HepG2 (cell line): ENCODE results near the gene KIFC1. TPM values are rescaled to one million over a fixed set of nuclear protein-coding genes. Genes with fewer than 3 reads are reported as not detected.

Source experiments
- DBP ChIP-seq: sonication (generic); formaldehyde crosslinking; IDR thresholded peaks from 2 replicates; pipeline ENCODE4 v1.4.0; 2020; ENCODE audit warnings: missing genetic modification reagents; ENCODE audit errors: not compliant biosample characterization
- EEA1 ChIP-seq: sonication (generic); formaldehyde crosslinking; IDR thresholded peaks from 2 replicates; pipeline ENCODE4 v1.5.1; 2020; ENCODE audit warnings: mild to moderate bottlenecking, missing genetic modification reagents, borderline replicate concordance
- EHMT2 ChIP-seq: fragments of 200-600 bp; sonication (generic); IDR thresholded peaks from 2 replicates; pipeline ENCODE4 v1.7.0; 2017; ENCODE audit warnings: antibody characterized with exemption, low read depth, low read length, borderline replicate concordance
- FIP1L1 ChIP-seq: fragments of 200-400 bp; formaldehyde crosslinking; IDR thresholded peaks from 2 replicates; pipeline ENCODE4 v1.6.1; 2018; ENCODE audit warnings: low read depth, mild to moderate bottlenecking, low read length, moderate library complexity, borderline replicate concordance; ENCODE audit not compliant: insufficient read depth
- GFI1 ChIP-seq: sonication (generic); formaldehyde crosslinking; IDR thresholded peaks from 2 replicates; pipeline ENCODE4 v1.5.0; 2020; ENCODE audit warnings: missing genetic modification reagents, mild to moderate bottlenecking, borderline replicate concordance
- GLI4 ChIP-seq: sonication (generic); formaldehyde crosslinking; IDR thresholded peaks from 2 replicates; pipeline ENCODE4 v1.5.1; 2020; ENCODE audit warnings: missing genetic modification reagents, mild to moderate bottlenecking, moderate library complexity, borderline replicate concordance
- HBP1 ChIP-seq: IDR thresholded peaks from 2 replicates; pipeline ENCODE4 v1.6.1; 2016; ENCODE audit warnings: low read depth, control low read depth
- KLF6 ChIP-seq: IDR thresholded peaks from 2 replicates; pipeline ENCODE4 v1.8.0; 2016; ENCODE audit warnings: missing biosample characterization, missing genetic modification reagents
- NCOR1 ChIP-seq: fragments of 200-600 bp; sonication (generic); IDR thresholded peaks from 2 replicates; pipeline ENCODE4 v1.7.0; 2017; ENCODE audit warnings: antibody characterized with exemption, low read length, borderline replicate concordance
- NR3C1 ChIP-seq: sonication (generic); formaldehyde crosslinking; IDR thresholded peaks from 2 replicates; pipeline ENCODE4 v1.4.0; 2020; ENCODE audit warnings: missing genetic modification reagents
- PLRG1 ChIP-seq: fragments of 450-650 bp; conservative IDR thresholded peaks from 2 replicates; pipeline ENCODE4 v1.6.1; 2016
- RCOR2 ChIP-seq: IDR thresholded peaks from 2 replicates; pipeline ENCODE4 v1.6.1; 2016; ENCODE audit warnings: missing biosample characterization, missing genetic modification reagents
- RNF2 ChIP-seq: fragments of 450-650 bp; conservative IDR thresholded peaks from 2 replicates; pipeline ENCODE4 v1.6.1; 2016; ENCODE audit warnings: low read depth
- RNF219 ChIP-seq: sonication (generic); formaldehyde crosslinking; IDR thresholded peaks from 2 replicates; pipeline ENCODE4 v1.5.0; 2020; ENCODE audit warnings: mild to moderate bottlenecking, missing genetic modification reagents
- ZNF281 ChIP-seq: sonication (generic); formaldehyde crosslinking; IDR thresholded peaks from 2 replicates; pipeline ENCODE4 v1.4.0; 2020; ENCODE audit warnings: missing genetic modification reagents, borderline replicate concordance
- ZNF329 ChIP-seq: sonication (generic); formaldehyde crosslinking; IDR thresholded peaks from 2 replicates; pipeline ENCODE4 v1.9.0; 2021; ENCODE audit warnings: low read depth, mild to moderate bottlenecking, missing genetic modification reagents
- ZNF34 ChIP-seq: sonication (generic); formaldehyde crosslinking; IDR thresholded peaks from 2 replicates; pipeline ENCODE4 v1.4.0; 2020; ENCODE audit warnings: mild to moderate bottlenecking, missing genetic modification reagents, borderline replicate concordance
- ZNF432 ChIP-seq: sonication (generic); formaldehyde crosslinking; IDR thresholded peaks from 2 replicates; pipeline ENCODE4 v1.5.0; 2020; ENCODE audit warnings: missing genetic modification reagents, mild to moderate bottlenecking, borderline replicate concordance
- ZNF619 ChIP-seq: sonication (generic); formaldehyde crosslinking; IDR thresholded peaks from 2 replicates; pipeline ENCODE4 v1.4.0; 2020; ENCODE audit warnings: mild to moderate bottlenecking, missing genetic modification reagents
- polyA plus RNA-seq, 8 experiments: library from polyadenylated mRNA; depleted of rRNA in 3 of 8; stranded (reverse) in 7 of 8; unstranded in 1 of 8; fragments of >200 nt; fragmentation: Illumina TruSeq in 4 of 8; extraction: Trizol in 4 of 8; gene quantifications; 2 replicates each; pipeline versions ENCODE4 v1.2.1 to v1.2.3, GENCODE V29; 2011 to 2016; ENCODE audit warnings: low read depth in 4 of 8, missing spikeins in 1 of 8, mixed read lengths in 1 of 8; ENCODE audit not compliant: insufficient read depth in 1 of 8
- total RNA-seq, 5 experiments: library from RNA; depleted of rRNA; stranded (reverse); fragments of >200 nt; fragmentation: Illumina TruSeq; extraction: Trizol; gene quantifications; 2 replicates each; pipeline ENCODE4 v1.2.3, GENCODE V29; 2016; ENCODE audit warnings: low read depth in 1 of 5

Gene KIFC1
- total and polyA plus RNA-seq, 2 of the 13 experiments (the other 11 are each of a cell fraction or from before 2014, with no cell fraction given), result 25.0 to 45.5 TPM

GRCh38 chr6:33454009-33454946 is 62.7 kb downstream of the KIFC1 start, which contains the start of gene ZBTB9 (continued):
- TF ChIP-seq EHMT2, result no peak
- TF ChIP-seq GFI1, result peak; percentile 75; the same call in 1 of the 2 replicates
- no peak for TF ChIP-seq NCOR1
- no peak; the same call in 1 of the 2 replicates for TF ChIP-seq EEA1 (CRISPR knock-in tag)
- TF ChIP-seq ZNF619 (CRISPR knock-in tag), result no peak
- TF ChIP-seq FIP1L1, result no peak
- TF ChIP-seq NR3C1 (CRISPR knock-in tag), result no peak
- no peak for TF ChIP-seq RCOR2
- peak; percentile 68; the same call in 1 of the 2 replicates for TF ChIP-seq GLI4
- peak; percentile 57; the same call in 1 of the 2 replicates for TF ChIP-seq RNF219 (CRISPR knock-in tag)
- TF ChIP-seq ZNF281 (CRISPR knock-in tag), result no peak; the same call in 1 of the 2 replicates
- peak; percentile 95 for TF ChIP-seq HBP1 (CRISPR knock-in tag)
- TF ChIP-seq DBP (CRISPR knock-in tag), result no peak
- TF ChIP-seq PLRG1, result no peak
- peak; percentile 53; the same call in 1 of the 2 replicates for TF ChIP-seq ZNF34 (CRISPR knock-in tag)
- TF ChIP-seq ZNF329, result peak; percentile 78; the same call in 1 of the 2 replicates
- peak; percentile 94 for TF ChIP-seq RNF2
- no peak for TF ChIP-seq ZNF432 (CRISPR knock-in tag)
- TF ChIP-seq KLF6 (CRISPR knock-in tag), result peak; percentile 92
